Measurements from ENCODE around the gene SETD5.

SETD5 gene

GRCh38 chr3:9409981-9410854 lies 12.8 kb downstream of the SETD5 start:
- H3K27ac Mint-ChIP-seq = peak overlapping the region in 1 of 2 donors; percentile 59

GRCh38 chr3:9411302-9411701 lies 13.9 kb downstream of the SETD5 start:
- Mint-ChIP-seq H3K4me3 (no peak overlapping the region), H3K36me3 (ENCODE audit: insufficient read depth) (no peaks in the 10 kb centered on the region), H3K4me1 (ENCODE audit: low read depth in 2 of 2) (peaks cover 32 to 67% of the 10 kb centered on the region in 2 donors), H3K27ac (peak overlapping the region; percentile 35 to 83), H3K27me3 (no peaks in the 10 kb centered on the region), H3K9me3 (no peaks in the 10 kb centered on the region)
- ATAC-seq (replicated peaks) (no peak), DNase-seq (no peak)

More at GRCh38 chr3:9409981-9410854, 12.8 kb downstream of the SETD5 start:
- H3K9me3 Mint-ChIP-seq = no peaks in the 10 kb centered on the region
- H3K36me3 Mint-ChIP-seq (ENCODE audit: insufficient read depth) = peaks cover 3% of the 10 kb centered on the region
- H3K4me3 Mint-ChIP-seq = peak overlapping the region in 1 of 2 donors; percentile 1
- H3K4me1 Mint-ChIP-seq (ENCODE audit: low read depth in 2 of 2) = peaks cover 30 to 67% of the 10 kb centered on the region in 2 donors
- DNase-seq (no peak), ATAC-seq (replicated peaks) (peak; percentile 36)
- H3K27me3 Mint-ChIP-seq = no peaks in the 10 kb centered on the region

DNA sequence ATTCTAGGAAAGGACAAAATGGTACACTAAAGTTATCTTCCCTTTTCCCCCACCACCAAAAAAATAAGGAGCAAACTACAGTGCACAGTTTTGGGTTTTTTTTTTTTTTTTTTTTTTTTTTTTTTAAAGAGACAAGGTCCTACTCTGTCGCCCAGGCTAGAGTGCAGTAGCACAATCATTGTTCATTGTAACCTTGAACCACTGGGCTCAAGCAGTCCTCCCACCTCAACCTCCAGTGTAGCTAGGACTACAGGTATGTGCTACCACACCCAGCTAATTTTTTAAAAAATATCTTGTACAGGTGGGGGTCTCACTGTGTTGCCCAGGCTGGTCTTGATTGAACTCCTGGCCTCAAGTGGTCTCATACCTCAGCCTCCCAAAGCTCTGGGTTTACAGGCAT lies 14.9 kb downstream of the SETD5 start:
- Mint-ChIP-seq H3K27me3 (no peaks in the 10 kb centered on the region), H3K4me3 (peak overlapping the region; percentile 32 to 33), H3K27ac (peak overlapping the region; percentile 38 to 83), H3K4me1 (ENCODE audit: low read depth in 2 of 2) (peaks cover 29 to 63% of the 10 kb centered on the region in 2 donors), H3K36me3 (ENCODE audit: insufficient read depth) (no peaks in the 10 kb centered on the region), H3K9me3 (no peaks in the 10 kb centered on the region)
- ATAC-seq (replicated peaks) (no peak), DNase-seq (no peak)

DNA sequence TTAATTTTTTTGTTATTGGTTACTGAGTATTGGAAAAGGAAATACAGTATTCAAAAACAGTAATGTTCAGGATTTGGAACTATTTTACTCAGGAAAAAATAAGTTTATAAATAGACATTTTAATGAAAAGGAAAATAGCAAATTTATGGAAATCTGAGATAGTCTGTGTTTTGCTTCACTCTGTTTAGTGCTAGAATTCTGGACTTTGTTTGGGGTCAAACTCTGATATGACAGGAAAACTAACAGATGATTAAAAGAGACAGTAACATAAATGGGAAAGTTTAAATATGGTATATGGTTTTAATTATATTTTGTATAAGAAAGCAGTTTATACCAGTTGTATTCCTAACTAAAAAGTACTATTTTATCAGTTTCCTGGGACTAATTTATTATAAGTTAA lies 17.4 kb downstream of the SETD5 start:
- peaks cover 5% of the 10 kb centered on the region for H3K36me3 Mint-ChIP-seq (ENCODE audit: insufficient read depth)
- H3K9me3 Mint-ChIP-seq = no peaks in the 10 kb centered on the region
- no peak overlapping the region for H3K27ac Mint-ChIP-seq
- H3K4me3 Mint-ChIP-seq = no peak overlapping the region
- ATAC-seq (replicated peaks) (no peak), DNase-seq (no peak)
- no peaks in the 10 kb centered on the region for H3K27me3 Mint-ChIP-seq
- peaks cover 24 to 53% of the 10 kb centered on the region in 2 donors for H3K4me1 Mint-ChIP-seq (ENCODE audit: low read depth in 2 of 2)

- ATAC-seq (replicated peaks) (no peak), DNase-seq (no peak)
- Mint-ChIP-seq H3K9me3 (no peaks in the 10 kb centered on the region), H3K27me3 (no peaks in the 10 kb centered on the region), H3K4me1 (ENCODE audit: low read depth in 2 of 2) (peaks cover 19 to 53% of the 10 kb centered on the region in 2 donors), H3K36me3 (ENCODE audit: insufficient read depth) (peaks cover 5% of the 10 kb centered on the region), H3K27ac (no peak overlapping the region), H3K4me3 (no peak overlapping the region)
These were observed 18.2 kb downstream of the SETD5 start for GRCh38 chr3:9415485-9416138.

GRCh38 chr3:9416139-9416780 lies 18.8 kb downstream of the SETD5 start:
- H3K9me3 Mint-ChIP-seq = no peaks in the 10 kb centered on the region
- no peaks in the 10 kb centered on the region for H3K27me3 Mint-ChIP-seq
- ATAC-seq (replicated peaks) = no peak
- H3K4me3 Mint-ChIP-seq = no peak overlapping the region
- H3K4me1 Mint-ChIP-seq (ENCODE audit: low read depth in 2 of 2) = peaks cover 22 to 57% of the 10 kb centered on the region in 2 donors
- no peak for DNase-seq
- peaks cover 5% of the 10 kb centered on the region for H3K36me3 Mint-ChIP-seq (ENCODE audit: insufficient read depth)
- no peak overlapping the region for H3K27ac Mint-ChIP-seq

- no peak for ATAC-seq (replicated peaks)
- peaks cover 17% of the 10 kb centered on the region for H3K36me3 Mint-ChIP-seq (ENCODE audit: insufficient read depth)
- no peaks in the 10 kb centered on the region for H3K9me3 Mint-ChIP-seq
- no peak overlapping the region for H3K4me3 Mint-ChIP-seq
- peak overlapping the region; percentile 21 to 69 for H3K27ac Mint-ChIP-seq
- no peaks in the 10 kb centered on the region for H3K27me3 Mint-ChIP-seq
- peaks cover 20 to 42% of the 10 kb centered on the region in 2 donors for H3K4me1 Mint-ChIP-seq (ENCODE audit: low read depth in 2 of 2)
- no peak for DNase-seq
These were observed 23.6 kb downstream of the SETD5 start for GRCh38 chr3:9420850-9421549.

DNA sequence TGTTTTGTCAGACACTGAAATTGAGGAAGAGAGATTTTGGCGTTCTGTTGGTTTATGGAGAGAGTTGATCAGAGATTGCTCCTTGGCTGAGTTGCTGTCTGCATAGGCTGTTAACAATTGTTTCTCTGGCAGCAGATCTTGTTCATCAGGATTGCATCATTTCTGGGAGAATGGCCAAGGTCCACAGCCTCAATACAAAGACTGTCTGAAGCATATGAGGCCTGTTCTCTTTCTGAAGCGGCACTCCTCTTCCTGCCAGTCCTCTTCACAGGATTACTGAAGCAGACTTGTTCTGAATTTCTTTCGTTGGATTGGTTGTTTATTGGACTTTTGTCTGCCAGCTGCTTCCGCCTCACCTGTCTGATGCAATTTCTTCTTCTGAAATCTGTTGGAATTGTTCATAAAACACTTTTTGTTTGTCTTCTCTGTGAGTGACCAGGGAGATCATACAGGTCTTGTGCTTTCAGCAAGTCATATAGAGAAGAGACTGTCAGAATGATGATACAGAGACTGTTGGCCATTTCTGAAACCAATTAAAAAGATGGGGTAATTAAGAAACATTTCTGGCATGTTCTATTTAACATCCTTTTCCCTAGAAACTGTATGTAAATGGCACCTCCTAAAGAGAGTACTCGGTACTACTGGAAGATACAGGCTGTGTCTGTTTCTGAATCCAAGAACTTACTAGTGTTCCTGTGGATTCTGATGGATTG lies 25.5 kb downstream of the SETD5 start:
- Mint-ChIP-seq H3K4me1 (ENCODE audit: low read depth in 2 of 2) (peaks cover 15 to 32% of the 10 kb centered on the region in 2 donors), H3K9me3 (no peaks in the 10 kb centered on the region), H3K4me3 (no peak overlapping the region), H3K36me3 (ENCODE audit: insufficient read depth) (peaks cover 29% of the 10 kb centered on the region), H3K27ac (peak overlapping the region; percentile 11 to 85), H3K27me3 (no peaks in the 10 kb centered on the region)
- peak in 2 of 3 experiments; percentile 4 to 21 for DNase-seq
- ATAC-seq (replicated peaks) = peak; percentile 83

DNA sequence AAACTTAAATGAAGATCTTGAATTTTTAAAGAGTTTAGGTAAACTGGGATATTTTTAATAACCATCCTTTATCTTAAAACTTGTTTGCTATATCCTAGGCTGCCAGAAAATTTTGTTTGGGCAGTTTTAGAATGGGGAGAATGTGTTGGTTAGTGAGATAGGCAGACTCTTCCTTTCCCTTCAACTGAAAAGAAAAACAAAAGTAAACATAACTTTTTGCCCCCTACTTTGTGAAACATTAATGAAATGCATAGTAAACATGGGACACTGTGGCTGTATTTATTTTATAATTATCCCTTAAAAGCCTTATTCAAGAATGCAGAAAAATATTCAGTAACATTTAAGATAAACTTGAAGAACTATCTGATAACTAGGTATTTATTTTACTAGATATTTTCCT lies 31.0 kb downstream of the SETD5 start:
- peak overlapping the region; percentile 4 to 14 for H3K27ac Mint-ChIP-seq

GRCh38 chr3:9430733-9431132 lies 33.3 kb downstream of the SETD5 start:
- no peak for DNase-seq
- Mint-ChIP-seq H3K4me1 (ENCODE audit: low read depth in 2 of 2) (peaks cover 0 to 11% of the 10 kb centered on the region in 2 donors), H3K4me3 (no peak overlapping the region), H3K36me3 (ENCODE audit: insufficient read depth) (peaks cover 85% of the 10 kb centered on the region), H3K27ac (peak overlapping the region in 1 of 2 donors; percentile 75), H3K9me3 (no peaks in the 10 kb centered on the region), H3K27me3 (no peaks in the 10 kb centered on the region)
- ATAC-seq (replicated peaks) = no peak

More for the DNA sequence above, 31.0 kb downstream of the SETD5 start:
- Mint-ChIP-seq H3K36me3 (ENCODE audit: insufficient read depth) (peaks cover 71% of the 10 kb centered on the region), H3K4me3 (no peak overlapping the region), H3K27me3 (no peaks in the 10 kb centered on the region), H3K4me1 (ENCODE audit: low read depth in 2 of 2) (peaks cover 4 to 6% of the 10 kb centered on the region in 2 donors), H3K9me3 (no peaks in the 10 kb centered on the region)
- no peak for DNase-seq
- no peak for ATAC-seq (replicated peaks)

- H3K27ac Mint-ChIP-seq = peak overlapping the region in 1 of 2 donors; percentile 68
- H3K27me3 Mint-ChIP-seq = no peaks in the 10 kb centered on the region
- DNase-seq = no peak
- no peaks in the 10 kb centered on the region for H3K9me3 Mint-ChIP-seq
- peaks cover 0 to 21% of the 10 kb centered on the region in 2 donors for H3K4me1 Mint-ChIP-seq (ENCODE audit: low read depth in 2 of 2)
- no peak overlapping the region for H3K4me3 Mint-ChIP-seq
- peaks cover 90% of the 10 kb centered on the region for H3K36me3 Mint-ChIP-seq (ENCODE audit: insufficient read depth)
- ATAC-seq (replicated peaks) = no peak
These were observed 36.5 kb downstream of the SETD5 start for GRCh38 chr3:9433627-9434521.

DNA sequence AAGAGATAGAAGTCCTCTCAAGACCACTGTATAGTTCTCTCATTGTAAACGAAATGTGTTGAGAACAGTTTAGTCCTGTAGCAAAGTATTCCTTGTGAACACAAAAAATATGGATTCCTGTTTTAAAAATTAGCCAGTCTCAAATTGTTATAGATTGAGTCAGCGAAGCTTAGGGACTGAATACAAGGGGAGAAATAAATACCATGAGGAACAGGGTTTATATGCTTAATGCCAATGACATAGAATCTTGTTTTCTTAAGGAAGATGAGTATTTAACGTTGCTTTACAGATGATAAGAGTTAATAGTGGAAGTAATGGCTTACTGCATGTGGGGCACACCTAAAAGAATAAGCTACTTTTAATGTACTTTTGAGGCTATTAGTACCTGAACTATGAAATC lies 37.9 kb downstream of the SETD5 start:
- no peaks in the 10 kb centered on the region for H3K27me3 Mint-ChIP-seq
- no peak overlapping the region for H3K4me3 Mint-ChIP-seq
- H3K36me3 Mint-ChIP-seq (ENCODE audit: insufficient read depth) = peaks cover 82% of the 10 kb centered on the region
- H3K9me3 Mint-ChIP-seq = no peaks in the 10 kb centered on the region
- DNase-seq (no peak), ATAC-seq (replicated peaks) (no peak)
- H3K27ac Mint-ChIP-seq = peak overlapping the region in 1 of 2 donors; percentile 77
- H3K4me1 Mint-ChIP-seq (ENCODE audit: low read depth in 2 of 2) = peaks cover 0 to 22% of the 10 kb centered on the region in 2 donors
